Right cardiac atrium (tissue), 5 donors: ENCODE data around the gene TRIM77. TPM values are rescaled to one million over a fixed set of nuclear protein-coding genes. Genes with fewer than 3 reads are reported as not detected.
"Not testable (repeated sequence)": the region's sequence is repeated elsewhere in the genome, so short reads cannot be mapped to it uniquely, and the experiment has no call there.

Experiments
- ATAC-seq, 2 donors: fragments of 200-7000 bp; cut with Tn5 transposase; one replicate each; pipeline versions ENCODE4 v1.8.0 to v1.9.1; 2020; ENCODE audit warnings: moderate library complexity in 2 of 2, mild to moderate bottlenecking in 1 of 2
- DNase-seq, 3 donors: peaks; one replicate each; pipeline ENCODE4 v3.0.0-alpha.2; 2020
- H3K27ac ChIP-seq: one replicate; pipeline ENCODE4 v1.5.1; 2013; ENCODE audit warnings: mild to moderate bottlenecking, low read length, control low read depth, moderate library complexity
- H3K27me3 ChIP-seq: one replicate; pipeline ENCODE4 v1.6.1; 2013; ENCODE audit not compliant: control insufficient read depth, insufficient read depth
- H3K4me1 ChIP-seq: one replicate; pipeline ENCODE4 v1.6.1; 2013; ENCODE audit warnings: low read length; ENCODE audit not compliant: control insufficient read depth, insufficient read depth
- H3K4me3 ChIP-seq: one replicate; pipeline ENCODE4 v1.5.1; 2013; ENCODE audit warnings: low read length, control low read depth
- H3K9me3 ChIP-seq: one replicate; pipeline ENCODE4 v1.6.1; 2013; ENCODE audit warnings: low read length; ENCODE audit not compliant: control insufficient read depth
- WGBS: extraction: QIAGEN DNeasy Blood & Tissue Kit; methylation state at CpG from one replicate; pipeline ENCODE4 v1.1.7; 2013; 5-methylcytosine and 5-hydroxymethylcytosine counted together
- intact Hi-C, 4 donors: fragments of 100-400 bp; cut with DNase I; formaldehyde crosslinking; loops; one replicate each; pipeline versions ENCODE4 v1.11.0 to v1.14.0; 2022 to 2023
- long read RNA-seq, 4 donors: library from polyadenylated mRNA; unstranded; transcript quantifications; one replicate each; pipeline ENCODE4 v2.0.0, GENCODE V29; 2020 to 2021
- polyA plus RNA-seq: library from polyadenylated mRNA; stranded (reverse); fragments of 200-250 nt; gene quantifications from one replicate; pipeline ENCODE4 v1.2.3, GENCODE V29; 2013
- total RNA-seq, 4 donors: library from RNA; stranded (reverse); fragmentation: NEBNext Ultra II Directional; extraction: Animal tissue kit (Norgen Biotek cat#: 25700); gene quantifications; one replicate each; pipeline ENCODE4 v1.2.1, GENCODE V29; 2021
- donor health status: healthy with polysubstance abuse.
- donor health status: DM: no; HTN: yes; CAD: no.
- donor health status: DM: no; HTN: no; CAD: no.
- donor health status: DM: no; HTN: yes; CAD: no; lungs with severe emphysema.
- donor health status: DM: yes; HTN: yes; CAD: no.

TRIM77 gene
- total RNA-seq = not detected
- polyA plus RNA-seq = not detected
- long read RNA-seq, donor 1 = 0 reads
- long read RNA-seq, donor 2 = 0 reads
- long read RNA-seq, donor 3 = 0 reads
- long read RNA-seq, donor 4 = 0 reads

- H3K27me3 ChIP-seq, H3K4me3 ChIP-seq, H3K4me1 ChIP-seq, DNase-seq, ATAC-seq, H3K9me3 ChIP-seq, intact Hi-C loops, H3K27ac ChIP-seq: not testable (repeated sequence)
- WGBS = 84% methylated on average over 2 of the region's 2 CpGs
Measured at GRCh38 chr11:89709999-89710398, at the start of gene TRIM77. Gene TRIM77, plus strand, starts transcription at chr11:89710299. Its CDS starts 0 bp downstream, at chr11:89710299.

- intact Hi-C loops = no loop called here
- H3K27ac ChIP-seq = no peak overlapping the region
- ATAC-seq (no peak), DNase-seq (no peak)
- WGBS = 87% methylated on average over 3 of the region's 3 CpGs
- H3K9me3 ChIP-seq = no peaks in the 10 kb centered on the region
- H3K27me3 ChIP-seq = no peaks in the 10 kb centered on the region
- no peaks in the 10 kb centered on the region for H3K4me1 ChIP-seq
- H3K4me3 ChIP-seq = no peak overlapping the region
Measured at GRCh38 chr11:89667001-89667400, 43.1 kb upstream of the TRIM77 start.

DNA sequence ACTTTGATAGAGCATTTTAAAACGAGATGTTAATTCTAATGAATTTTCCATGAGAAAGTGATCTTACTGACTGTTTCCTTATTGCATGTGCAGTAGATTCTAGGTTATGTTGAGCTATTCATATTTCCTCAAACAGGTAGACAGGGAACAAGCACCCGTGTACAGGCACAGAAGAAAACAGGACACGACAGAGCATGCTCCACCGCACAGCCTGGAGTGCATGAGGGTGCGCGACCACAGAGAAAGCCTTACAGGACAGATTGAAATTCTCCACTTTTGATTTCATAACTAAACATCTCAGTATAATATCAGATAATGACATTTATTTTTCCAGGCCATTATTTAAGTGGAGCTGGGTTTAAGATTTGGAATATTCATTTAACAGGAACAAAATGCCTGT, 41.9 kb upstream of the TRIM77 start:
- intact Hi-C loops, DNase-seq, H3K9me3 ChIP-seq, H3K27me3 ChIP-seq, H3K4me3 ChIP-seq, H3K4me1 ChIP-seq, ATAC-seq, H3K27ac ChIP-seq: not testable (repeated sequence)
- WGBS = 80% methylated on average over 6 of the region's 6 CpGs

DNA sequence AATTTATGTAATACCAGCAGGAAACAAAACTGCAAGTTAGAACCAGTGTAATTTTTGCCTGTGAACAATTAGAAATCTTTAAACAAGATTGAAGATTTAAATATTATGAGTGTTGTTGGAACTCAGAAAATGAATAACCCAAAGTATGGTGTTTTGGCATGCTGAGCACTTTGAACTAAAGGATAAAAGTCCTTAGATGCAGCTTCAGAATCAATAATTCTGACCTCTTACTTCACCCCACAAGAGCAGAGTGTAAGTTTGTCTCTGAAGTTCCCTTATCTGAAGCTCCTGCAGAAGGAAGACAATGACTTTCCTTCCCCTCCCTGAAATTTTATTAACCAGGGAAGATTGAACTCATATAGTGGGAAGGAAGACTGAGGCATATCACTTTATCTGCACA, 40.5 kb upstream of the TRIM77 start:
- ATAC-seq, H3K4me3 ChIP-seq, intact Hi-C loops, H3K27ac ChIP-seq, DNase-seq, H3K9me3 ChIP-seq, H3K4me1 ChIP-seq, H3K27me3 ChIP-seq: not testable (repeated sequence)

DNA sequence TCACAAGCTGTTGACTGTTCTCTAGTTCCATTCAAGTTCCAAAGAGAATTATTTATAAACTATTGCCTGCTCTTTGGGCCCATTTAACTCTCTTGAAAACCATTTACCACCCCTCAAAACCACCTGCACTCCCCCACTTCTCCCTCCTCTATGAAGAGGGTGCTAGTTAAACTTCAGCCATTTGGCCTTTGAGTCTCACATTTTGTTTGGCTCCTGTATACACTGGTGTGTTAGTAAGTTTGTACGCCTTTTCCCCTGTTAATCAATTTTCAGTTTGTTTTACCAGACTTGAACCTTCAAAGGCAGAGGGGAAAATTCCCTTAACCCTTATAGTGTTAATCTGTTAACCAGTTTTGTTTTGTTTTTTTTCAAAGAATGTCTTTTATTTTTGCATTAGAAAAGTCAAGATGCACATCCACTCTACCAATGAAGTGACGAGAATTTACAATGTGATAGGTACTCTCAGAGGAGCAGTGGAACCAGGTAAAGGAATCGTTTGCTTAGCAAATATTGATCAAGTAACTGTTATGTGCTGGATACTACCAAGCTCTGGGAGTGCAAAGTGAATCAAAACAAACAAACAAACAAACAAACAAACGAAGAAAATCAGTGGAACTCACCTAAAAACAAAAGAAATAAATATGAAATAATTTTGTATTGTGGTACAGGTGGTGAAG, 40.0 kb upstream of the TRIM77 start:
- DNase-seq, H3K4me1 ChIP-seq, H3K4me3 ChIP-seq, ATAC-seq, H3K27ac ChIP-seq, H3K27me3 ChIP-seq, intact Hi-C loops, H3K9me3 ChIP-seq: not testable (repeated sequence)
- 77% methylated on average over 4 of the region's 4 CpGs for WGBS

DNA sequence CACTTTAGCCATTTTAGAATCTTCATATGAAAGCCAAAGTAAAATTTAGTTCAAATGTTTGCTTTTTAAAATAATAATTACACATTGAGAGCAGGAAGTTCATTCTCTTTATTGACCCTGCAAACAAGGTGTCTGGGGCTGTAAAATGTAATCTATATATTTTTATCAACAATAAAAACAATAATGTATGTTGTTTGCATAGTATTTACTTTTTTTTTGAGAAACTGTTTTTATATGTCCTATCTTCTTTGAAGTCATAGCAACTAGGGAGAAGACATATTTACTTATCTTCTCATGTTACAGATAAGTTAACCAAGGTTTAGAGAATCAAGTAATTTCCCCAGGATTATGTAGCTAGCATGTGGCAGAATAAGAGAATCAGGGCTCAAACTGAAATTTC, 37.6 kb upstream of the TRIM77 start:
- H3K27me3 ChIP-seq, DNase-seq, H3K4me1 ChIP-seq, H3K4me3 ChIP-seq, ATAC-seq, H3K27ac ChIP-seq, H3K9me3 ChIP-seq, intact Hi-C loops: not testable (repeated sequence)

GRCh38 chr11:89673380-89673779, 36.7 kb upstream of the TRIM77 start:
- ATAC-seq, H3K27me3 ChIP-seq, H3K9me3 ChIP-seq, H3K27ac ChIP-seq, H3K4me1 ChIP-seq, DNase-seq, intact Hi-C loops, H3K4me3 ChIP-seq: not testable (repeated sequence)
- WGBS = 45% methylated on average over 2 of the region's 2 CpGs

DNA sequence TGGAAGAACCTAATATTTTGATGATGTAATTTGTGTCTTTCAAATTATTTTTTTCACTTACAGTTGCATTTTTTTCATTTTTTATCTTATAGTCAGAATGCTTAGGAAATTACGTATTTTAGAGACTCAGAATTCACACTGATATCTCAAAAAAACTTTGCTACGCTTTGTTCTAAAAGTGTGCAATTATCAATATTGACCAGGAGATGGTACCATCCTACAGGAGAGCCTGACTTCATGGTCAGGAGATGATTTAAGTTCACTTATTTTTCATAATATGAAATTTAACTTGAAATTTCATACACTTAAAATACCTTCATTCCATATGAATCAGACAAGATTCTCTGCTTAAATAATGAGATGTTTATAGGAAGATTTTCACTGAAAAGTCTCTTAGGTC, 34.7 kb upstream of the TRIM77 start:
- intact Hi-C loops, H3K9me3 ChIP-seq, DNase-seq, H3K4me1 ChIP-seq, H3K27me3 ChIP-seq, H3K27ac ChIP-seq, ATAC-seq, H3K4me3 ChIP-seq: not testable (repeated sequence)
- WGBS = 33% methylated on average over 2 of the region's 2 CpGs

GRCh38 chr11:89675948-89676347, 34.2 kb upstream of the TRIM77 start:
- H3K4me1 ChIP-seq, H3K27ac ChIP-seq, ATAC-seq, H3K27me3 ChIP-seq, H3K4me3 ChIP-seq, intact Hi-C loops, H3K9me3 ChIP-seq, DNase-seq: not testable (repeated sequence)
- 55% methylated on average over 4 of the region's 4 CpGs for WGBS

DNA sequence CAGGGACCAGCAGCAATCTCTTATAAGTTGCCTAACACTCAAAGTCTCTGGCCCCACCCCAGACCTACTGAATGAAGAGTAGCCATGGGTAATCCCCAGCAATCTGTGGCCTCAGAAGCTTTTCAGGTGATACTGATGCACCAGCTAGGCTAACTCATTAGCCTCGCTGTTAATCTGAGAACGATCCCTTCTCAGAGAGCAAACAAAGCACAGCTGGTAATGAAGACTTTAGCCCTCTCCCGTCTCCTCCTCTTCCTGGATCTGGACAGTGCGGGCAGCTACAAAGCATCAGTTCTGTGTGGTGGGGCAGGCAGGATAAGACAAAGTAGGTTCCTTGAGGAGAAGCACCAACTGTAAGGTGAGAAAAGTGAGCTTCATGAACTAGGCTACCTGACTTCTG, 3.0 kb upstream of the TRIM77 start:
- DNase-seq, H3K27me3 ChIP-seq, ATAC-seq, H3K4me3 ChIP-seq, H3K27ac ChIP-seq, H3K4me1 ChIP-seq, H3K9me3 ChIP-seq, intact Hi-C loops: not testable (repeated sequence)
- WGBS = 81% methylated on average over 4 of the region's 4 CpGs

DNA sequence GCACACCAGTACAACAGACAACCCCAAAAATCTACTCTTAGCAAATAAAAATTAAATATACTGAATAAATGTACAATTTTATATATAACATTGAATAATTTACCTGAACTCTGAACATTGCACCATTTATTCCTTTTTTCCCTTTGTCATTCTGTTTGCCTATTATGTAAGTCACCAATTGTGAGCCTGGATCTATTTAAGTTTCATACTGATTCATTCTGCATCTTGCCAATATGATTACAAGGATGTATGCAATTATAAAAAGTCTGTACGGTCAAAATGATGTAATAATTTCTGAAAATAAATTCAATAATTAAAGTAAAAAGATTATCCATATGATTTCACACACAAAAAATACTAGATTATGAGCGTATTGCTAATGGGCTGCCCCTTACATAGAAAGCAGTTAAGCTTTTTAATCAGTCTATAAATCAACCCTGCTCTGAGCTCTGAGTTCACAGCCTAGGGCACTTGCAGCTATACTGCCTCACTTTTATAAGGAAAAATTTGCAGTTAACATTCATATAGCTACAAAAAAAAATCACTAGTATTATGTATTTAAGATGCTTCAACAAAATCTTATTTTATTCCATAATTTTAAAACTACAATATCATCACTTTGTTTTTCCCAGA, 14.9 kb downstream of the TRIM77 start:
- H3K9me3 ChIP-seq, ATAC-seq, H3K27ac ChIP-seq, H3K4me1 ChIP-seq, H3K4me3 ChIP-seq, DNase-seq, H3K27me3 ChIP-seq, intact Hi-C loops: not testable (repeated sequence)
- 63% methylated on average over 2 of the region's 2 CpGs for WGBS
